KG1 (cell line): ENCODE results near the gene NIPSNAP3A.

Source experiments
- DNase-seq: peaks from one replicate; lab custom pipeline; 2025; lab: John Stamatoyannopoulos, UW

Gene NIPSNAP3A

DNA sequence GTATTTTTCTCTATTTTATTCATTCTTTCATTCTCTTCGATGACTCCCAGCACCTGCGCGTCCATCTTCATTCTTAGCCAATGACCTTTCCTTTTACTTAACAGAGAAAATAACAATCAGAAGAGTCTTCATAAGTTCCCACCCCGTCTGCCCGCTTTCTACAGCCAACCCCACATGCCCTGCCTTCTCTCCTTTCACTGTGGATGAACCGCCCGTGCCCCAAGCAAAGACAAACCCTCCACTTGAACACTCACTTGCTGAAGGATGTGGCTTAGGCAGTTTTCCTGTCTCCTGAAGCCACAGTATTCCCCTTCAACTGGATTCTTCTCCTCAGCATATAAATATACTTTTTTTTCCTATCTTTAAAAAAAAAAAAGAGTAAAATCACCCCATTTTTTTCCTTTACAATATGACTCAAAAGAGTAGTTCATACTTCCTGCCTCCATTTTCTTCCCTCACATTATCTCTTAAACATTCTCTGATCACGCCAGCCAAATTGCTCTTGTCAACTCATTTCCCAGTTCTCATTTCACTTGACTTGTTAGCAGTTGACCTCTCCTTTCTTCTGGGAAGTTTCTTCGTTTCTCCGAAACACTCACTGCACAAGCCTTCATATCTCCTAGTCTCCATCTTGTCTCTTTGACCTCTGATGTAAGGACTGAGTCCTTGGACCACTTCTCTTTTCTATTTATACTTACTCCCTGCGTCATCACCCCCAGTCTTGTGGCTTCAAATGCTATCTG, 27.5 kb downstream of the NIPSNAP3A start:
- no peak for DNase-seq

DNA sequence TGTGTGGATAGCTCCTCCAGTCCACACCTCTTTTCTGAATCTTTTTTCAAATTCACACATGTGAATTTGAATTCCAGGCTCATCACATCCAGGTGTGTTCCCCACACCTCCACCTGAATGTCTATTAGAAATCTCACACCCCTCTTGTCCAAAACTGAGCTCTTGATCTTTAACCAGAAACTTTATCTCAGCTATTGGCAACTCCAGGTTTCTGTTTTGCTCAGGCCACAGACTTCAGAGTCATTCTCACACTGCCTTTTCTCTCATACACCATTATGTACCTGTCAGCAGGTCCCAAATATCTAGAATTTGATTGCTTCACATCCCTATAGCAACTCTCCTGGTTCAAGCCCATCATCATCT, 28.1 kb downstream of the NIPSNAP3A start:
- DNase-seq = no peak

DNA sequence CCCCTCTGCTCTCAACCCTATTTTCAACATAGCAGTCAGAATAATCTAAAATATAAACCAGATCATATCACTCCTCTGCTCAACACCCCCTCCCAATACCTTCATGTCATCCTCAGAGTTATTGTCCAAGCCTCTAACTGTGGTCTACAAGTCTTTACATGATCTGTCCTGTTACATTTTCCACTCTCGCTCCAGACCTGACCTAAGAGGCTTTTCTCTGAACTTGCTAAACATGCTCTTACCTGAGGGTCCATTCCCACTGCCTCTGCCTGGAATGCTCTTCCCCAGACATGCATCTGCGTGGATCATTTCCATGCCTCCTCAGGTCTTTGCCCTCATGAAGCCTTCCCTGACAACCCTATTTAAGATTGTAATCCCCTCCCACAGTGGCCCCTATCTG, 28.5 kb downstream of the NIPSNAP3A start:
- DNase-seq = no peak

DNA sequence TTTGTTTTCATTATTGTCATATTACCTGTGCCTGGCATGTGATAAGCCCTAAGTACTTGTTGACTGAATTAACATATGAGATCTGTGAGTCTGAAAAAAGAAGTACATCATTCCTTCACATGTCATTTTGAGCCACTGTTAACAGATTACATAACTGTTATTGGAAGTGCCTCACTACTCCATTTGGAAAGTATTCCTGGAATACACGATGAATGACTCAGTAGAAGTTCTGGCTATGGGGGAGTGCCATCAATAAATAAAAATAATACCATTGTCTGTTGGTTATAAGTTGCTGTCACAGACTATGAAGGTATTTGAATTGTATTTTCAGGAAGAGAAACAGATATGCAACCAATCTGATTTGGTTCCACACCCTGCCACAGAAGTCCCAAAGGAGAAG, 29.3 kb downstream of the NIPSNAP3A start:
- no peak for DNase-seq

DNA sequence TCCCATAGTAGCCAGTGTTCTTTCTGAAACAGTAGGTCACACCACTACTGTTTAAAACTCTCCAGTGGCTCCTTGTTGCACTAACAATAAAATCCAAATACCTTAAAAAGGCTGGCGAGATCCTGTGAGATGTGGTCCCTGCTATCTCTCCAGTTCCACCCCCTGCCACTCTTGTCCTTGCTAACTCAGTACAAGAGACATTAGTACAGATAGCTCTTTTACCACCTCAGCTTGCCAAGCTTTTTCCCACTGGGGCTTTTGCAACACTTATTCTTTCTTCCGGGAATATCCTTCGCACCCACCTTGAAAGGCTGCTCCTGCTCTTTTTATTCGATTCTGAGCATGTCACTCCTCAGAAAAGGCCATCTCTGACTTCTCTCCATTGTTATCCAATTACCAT, 31.3 kb downstream of the NIPSNAP3A start:
- no peak for DNase-seq

DNA sequence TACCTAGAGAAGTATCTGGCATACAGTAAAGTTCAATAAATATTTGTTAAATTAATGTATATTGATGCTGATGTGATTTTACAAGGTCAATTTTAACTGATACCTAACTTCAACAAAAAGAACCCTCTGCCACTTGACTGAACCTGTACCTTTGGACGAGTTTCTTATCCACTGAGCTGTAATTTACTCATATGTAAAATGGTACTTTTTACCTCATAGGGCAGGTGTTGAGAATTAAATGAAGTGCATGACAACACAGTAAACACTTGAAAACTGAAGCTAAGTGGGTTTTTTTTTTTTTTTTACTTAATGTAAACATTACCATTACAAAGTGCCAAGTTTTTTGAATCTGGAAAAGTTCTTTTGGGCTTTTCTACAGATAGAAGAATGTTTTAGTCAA, 31.9 kb downstream of the NIPSNAP3A start:
- no peak for DNase-seq

DNA sequence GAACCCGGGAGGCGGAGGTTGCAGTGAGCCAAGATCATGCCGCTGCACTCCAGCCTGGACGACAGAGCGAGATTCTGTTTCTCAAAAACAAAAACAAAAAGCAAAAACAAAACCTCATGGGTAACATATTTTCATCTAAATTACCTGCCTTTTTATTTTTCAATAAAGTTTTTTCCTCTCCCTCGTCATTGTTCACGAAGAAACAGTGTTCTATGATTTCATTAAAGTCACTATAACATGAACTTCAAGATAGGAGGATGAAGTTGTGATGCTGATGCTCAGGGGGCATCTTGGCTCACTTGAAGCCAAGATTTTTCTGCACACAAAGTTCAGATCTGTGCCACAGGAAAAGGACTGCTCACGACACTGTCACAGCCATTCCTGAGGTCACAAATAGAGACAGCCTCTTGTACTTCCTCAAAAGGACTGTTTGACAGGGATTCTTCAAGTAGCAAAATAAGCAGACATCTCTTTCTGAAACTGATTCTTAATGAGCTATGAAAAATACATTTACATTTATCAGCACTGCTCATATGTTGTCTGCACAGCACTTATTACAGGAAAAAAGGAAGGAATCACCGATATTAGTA, 32.6 kb downstream of the NIPSNAP3A start:
- no peak for DNase-seq

DNA sequence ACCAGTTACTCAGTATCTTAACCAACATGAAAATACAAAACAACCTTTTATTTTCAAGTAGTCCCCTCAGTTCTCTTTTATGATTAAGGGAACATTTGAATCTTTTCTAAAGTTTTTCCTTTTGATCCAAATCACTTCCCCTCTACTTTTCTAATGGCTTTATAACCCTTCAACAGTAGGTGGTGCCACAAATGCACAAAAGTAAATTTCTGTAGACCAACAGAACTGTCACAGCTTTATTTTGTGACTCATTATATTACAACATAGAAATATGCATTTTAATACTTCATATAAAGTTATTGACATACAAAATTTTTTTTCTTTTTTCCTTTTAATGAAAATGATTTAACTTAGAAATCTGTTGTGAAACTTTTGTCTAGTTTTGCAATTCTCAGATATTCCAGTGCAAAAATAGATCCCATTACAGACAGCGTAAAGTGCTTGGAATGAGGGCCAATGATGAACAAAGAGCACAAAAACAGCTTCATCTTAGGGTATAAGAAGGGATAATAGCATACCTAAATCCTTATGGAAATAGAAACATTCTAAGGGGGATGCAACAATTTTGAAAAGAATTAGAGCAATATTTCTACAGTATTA, 33.4 kb downstream of the NIPSNAP3A start:
- DNase-seq = peak; percentile 10

DNA sequence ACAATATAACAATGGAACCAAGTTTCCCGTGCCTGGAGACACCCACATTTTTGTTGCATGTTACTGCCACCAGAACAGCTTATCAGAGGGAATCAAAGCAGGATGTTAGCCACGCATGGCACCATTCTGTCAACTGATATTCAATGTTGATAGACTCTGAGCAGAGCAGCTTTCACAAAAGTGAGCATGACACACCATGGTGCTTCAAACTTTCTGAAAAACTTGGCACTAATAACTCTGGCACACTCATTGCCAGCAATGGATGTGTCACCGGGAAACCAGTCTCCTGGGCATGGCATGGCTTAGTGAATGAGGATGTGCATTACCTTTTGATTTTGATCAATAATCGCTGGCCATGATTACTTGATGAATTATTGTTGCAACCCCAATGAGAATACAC, 36.1 kb downstream of the NIPSNAP3A start:
- no peak for DNase-seq

DNA sequence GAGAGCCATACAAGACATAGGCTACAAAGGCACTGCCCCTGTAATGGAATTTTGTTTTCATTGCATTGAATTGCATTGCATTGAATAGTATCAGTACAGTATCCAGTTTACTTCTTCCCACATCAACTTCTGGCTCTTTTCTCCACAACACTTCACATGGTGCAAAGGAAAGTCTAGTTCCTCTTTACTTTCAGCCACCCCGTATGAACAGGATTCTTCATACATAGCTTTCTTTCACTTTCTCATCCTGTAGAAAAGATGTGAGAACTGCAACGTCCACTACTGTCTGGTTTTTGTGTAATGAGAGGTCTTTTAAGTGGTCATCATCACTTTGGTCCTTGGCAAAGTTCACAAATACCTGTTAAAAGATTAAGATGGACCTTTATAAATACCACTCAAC, 36.6 kb downstream of the NIPSNAP3A start:
- no peak for DNase-seq

DNA sequence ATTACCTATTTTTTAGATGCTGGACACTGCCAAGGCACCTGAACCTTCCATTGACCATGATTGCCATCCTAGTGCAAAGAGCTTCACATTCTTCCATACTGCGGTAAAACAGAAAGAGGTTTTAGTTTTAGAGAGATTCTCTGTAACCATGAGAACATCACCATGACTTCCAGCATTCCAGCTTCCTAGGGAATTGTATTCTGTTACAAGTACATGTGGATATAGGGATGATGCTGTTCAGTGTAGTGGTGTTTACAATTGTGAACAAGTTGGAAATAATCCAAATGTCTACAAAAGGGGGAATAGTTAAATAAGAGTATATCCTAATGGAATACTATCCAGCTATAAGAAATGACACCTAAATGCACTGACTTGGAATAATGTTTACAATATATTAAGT, 38.8 kb downstream of the NIPSNAP3A start:
- DNase-seq = no peak

DNA sequence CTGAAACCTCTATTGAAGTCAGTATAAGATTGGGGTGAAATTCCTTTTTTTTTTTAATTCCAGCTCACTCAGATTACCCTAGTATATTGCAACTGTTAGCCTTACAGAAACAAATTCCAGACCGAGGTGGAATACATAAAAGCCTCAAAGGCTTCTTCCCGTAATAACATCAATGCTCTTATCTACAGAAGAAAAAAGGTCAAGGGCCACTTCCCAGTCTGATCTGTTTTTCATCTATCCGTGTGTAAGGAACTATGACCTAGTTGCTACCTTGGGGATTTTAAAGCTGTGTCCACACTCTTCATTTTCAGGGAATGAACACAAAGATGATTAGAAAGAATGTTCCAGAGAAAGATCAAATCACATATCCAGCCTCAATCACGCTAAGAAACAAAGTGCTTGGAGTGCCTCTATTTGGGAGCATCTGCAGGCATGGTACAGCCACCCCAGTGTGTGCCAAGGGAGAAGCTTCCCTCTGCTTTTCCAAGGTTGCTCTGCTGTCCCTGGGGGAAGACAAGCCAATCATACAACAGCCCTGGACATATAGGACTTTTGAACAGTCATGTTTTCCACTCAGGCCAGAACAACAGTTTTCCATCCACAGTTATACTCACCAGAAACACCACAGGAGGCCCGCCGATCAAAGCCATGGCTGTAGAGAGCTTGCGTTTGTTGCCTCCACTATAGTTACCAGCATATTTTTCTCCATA, 40.0 kb downstream of the NIPSNAP3A start:
- DNase-seq = no peak

DNA sequence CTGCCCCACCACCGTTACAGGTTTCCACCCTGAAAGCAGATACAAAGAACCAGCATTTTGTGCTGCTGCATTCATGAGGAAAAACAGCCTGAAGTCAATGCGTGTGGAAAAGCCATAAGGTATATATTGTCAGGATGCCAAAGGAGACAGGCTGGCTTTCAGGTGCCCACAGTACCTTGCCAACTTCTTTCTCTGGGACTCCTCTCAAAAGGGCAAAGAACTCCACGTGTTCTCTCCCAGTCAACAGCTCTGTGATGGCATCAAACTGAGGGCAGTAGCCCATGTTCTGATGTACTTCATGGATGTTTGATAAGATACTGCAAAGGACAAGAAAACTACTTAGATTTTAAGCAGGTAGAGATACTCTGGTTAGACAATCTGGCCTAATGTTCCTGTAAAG, 40.8 kb downstream of the NIPSNAP3A start:
- DNase-seq = no peak

DNA sequence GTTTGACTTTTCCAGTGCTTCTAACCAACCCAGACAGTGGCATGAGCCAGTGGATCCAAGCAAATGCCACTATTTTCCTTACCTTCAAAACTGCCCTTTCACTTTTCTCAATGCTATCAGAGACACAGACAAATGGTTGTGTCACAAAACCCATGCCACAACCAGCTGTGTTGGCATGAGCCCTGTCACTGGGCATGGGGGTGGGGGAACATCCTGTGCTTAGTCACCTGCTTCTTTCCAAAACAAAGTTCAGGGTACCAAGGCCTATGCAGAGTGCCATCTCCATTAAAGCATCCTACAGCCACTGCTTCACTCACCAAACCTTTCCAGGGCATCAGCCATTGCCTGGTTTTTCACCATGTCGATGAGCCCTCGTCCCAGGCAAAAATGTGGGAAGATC, 46.6 kb downstream of the NIPSNAP3A start:
- DNase-seq = no peak

DNA sequence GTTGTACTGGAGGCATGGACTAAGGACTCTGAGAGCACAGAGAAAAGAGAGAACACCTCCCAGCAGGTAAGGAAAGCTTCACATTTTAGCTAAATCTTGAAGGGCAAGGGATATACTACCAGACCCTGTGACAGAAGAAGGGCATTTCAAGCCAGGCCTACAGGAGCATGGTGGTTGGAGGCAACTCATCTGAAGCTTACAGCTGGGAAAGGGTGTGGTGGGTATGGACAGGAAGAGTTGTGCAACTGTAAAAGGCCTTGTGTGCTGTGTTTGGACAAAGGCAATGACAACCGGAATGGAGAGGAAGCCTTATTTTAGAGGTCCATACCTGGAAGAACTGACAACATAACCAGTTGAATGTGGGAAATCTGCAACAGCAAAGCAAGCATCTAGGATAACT, 47.6 kb downstream of the NIPSNAP3A start:
- DNase-seq = no peak

DNA sequence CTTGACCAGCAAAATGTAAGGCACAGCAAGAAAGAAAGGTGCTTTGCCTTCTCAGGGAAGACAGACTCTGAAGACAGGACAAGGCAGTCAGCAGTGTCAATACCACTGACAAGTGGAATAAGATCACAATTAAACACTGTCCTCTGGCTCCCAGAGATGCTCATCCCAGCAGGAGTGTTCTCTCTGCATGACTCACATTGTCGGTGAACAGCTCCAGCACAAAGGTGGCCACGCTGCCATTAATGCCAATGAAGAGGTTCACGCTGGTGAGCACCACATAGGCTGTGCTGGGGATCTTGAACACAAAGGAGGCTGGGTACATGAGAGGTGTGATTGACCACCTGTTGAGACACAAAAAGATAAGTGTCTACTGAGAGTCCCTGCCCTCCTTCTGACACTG, 48.4 kb downstream of the NIPSNAP3A start:
- no peak for DNase-seq

DNA sequence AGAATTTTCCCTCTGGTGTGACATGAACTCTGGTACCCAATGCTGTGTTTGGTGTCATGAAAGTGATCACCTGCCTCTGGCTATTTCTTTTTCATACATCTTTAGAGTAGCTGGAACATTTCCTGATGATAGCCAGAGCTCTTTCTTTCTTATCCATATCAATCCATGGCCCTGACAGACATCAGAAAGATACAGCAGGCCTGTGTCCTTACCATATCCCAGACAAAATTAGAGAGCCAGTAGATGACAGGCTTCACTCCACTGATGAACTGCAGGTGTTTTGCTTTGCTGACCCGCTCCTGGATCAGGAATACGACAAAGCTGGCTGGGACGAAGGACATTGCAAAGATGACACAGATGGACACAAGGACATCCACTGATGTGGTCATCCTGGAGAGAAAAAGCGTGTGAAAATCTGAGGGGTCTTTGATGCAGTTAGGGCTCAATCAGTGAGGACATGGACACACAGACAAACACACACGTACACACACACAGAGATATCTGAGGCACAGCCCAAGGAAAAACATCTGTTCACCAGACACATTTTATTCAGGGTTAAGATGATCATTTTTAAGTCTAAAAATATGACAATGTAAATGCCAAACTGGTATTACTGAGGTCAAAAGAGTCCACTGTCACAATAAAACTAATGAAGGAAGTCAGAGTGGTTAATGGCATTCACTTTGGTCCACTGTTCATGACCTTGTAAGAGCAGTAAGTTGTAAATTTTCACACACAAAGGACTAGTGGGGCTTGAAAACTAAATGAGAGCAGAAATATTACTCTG, 50.9 kb downstream of the NIPSNAP3A start:
- DNase-seq = no peak

DNA sequence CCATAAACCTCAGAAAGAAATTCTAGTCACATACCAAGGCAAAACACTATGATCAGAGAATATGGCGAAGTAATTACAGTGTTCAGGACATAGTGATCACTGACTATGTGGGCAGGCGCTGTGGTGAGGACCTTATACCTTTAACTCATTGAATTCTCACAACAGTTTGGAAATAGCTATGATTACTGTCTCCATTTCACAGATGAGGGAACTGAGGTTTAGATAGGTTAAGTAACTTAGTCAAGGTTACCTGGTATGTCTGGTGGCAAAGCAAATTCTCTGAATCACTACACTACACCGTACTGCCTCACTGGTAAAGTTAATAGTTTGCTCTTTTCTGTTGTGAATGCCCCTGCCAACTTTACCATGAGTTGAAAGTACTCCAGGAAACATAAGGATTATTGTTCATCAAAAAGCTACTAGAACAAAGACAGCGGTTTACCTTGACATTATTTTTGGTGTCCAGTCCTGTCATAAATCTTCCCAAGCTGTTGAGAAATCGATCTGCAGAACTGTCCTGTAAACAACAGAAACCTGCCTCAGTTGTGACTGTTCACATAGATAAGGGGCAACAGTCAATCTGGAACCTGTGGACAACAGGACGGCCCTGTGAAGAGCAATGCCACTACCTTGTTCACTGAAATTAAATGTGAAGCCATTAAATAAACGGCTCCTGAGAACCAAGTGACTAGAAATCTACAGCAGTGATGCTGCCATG, 52.7 kb downstream of the NIPSNAP3A start:
- DNase-seq = no peak

DNA sequence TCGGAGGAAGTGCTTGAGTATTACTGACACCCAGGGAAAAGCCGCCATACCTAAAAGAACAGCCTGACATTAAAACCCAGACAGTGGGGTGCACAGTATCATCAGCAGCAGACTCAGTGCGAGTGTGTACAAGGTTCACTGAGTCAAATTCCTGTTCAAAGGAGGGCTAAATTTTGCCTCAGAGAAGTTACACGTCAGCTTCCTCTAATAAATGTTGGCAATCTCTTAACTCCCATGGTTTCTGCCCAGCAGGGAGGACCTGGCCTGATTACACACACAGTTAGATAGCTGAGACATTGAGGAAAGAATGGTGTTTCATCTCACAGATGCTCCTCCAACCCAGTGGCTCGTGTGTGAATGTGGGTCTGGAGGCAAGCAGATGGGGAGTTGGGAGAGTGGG, 54.6 kb downstream of the NIPSNAP3A start:
- DNase-seq = no peak

DNA sequence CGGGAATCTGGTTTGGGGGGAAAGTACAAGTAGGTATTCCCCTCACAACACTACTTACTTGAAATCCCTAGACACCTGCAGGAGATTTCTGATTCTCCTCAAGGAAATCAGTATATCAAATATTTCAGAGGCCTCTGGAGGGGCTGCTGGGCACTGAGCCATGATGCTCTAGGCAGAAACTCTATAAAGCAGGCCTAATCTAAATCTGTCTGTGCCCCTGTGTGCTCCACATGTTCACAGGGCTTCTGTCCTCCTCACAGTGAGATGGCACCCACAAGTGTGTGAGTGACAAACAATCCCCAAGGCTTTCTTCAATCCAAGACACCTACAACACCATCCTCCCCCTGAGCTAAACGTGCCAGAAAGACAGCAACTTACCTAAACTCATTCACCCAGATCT, 55.4 kb downstream of the NIPSNAP3A start:
- no peak for DNase-seq

DNA sequence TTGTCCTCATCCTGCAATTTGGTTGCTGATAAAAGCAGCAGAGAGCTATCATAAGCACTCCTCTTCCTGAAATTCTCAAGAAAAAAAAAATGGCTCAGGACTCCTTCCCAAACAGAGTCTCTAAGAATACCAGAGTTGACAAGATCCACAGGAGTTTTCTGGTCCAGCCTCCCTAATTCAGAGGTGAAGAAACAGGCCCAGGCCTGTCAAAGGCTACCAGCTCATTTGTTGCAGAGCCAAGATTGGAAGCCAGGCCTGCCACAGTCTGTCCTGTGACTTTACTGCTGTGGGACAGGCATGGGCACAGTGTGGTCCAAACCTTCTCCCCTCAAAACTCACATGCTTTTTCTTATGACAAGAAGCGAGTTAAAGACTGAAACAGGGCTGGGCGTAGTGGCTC, 58.0 kb downstream of the NIPSNAP3A start:
- DNase-seq = no peak
